IMR-90 (cell line): ENCODE measurements around the gene PSPC1. TPM values are rescaled to one million over a fixed set of nuclear protein-coding genes. Genes with fewer than 3 reads are reported as not detected.

ENCODE experiments used
- ATAC-seq: fragments of 200-7000 bp; cut with Tn5 transposase; 2 replicates; pipeline ENCODE4 v1.9.1; 2020; ENCODE audit warnings: low read depth, mild to moderate bottlenecking, moderate library complexity
- BruUV-seq: library from RNA; stranded (reverse); fragments of 400-500 nt; replicated peaks from 2 replicates; lab custom pipeline; 2021; lab: Mats Ljungman, UMichigan
- CTCF ChIA-PET: fragments of 300-600 bp; formaldehyde crosslinking; extraction: SDS; loops from one replicate; lab custom pipeline; 2021; ENCODE audit warnings: antibody characterized with exemption; lab: Yijun Ruan, JAX
- POLR2A ChIA-PET: fragments of 300-600 bp; sonication (Branson Sonifier 250); formaldehyde crosslinking; loops from one replicate; lab custom pipeline; 2022; ENCODE audit warnings: antibody characterized with exemption; ENCODE audit not compliant: unreplicated experiment; lab: Charles Lee
- DNase-seq: peaks from one replicate; pipeline ENCODE4 v3.0.0; 2013
- H2AFZ ChIP-seq: replicated peaks from 2 replicates; pipeline ENCODE3; 2013; ENCODE audit warnings: low read length, mild to moderate bottlenecking; ENCODE audit not compliant: poor library complexity
- H2AK5ac ChIP-seq: 2 replicates; pipeline ENCODE4 v1.6.1; 2013; ENCODE audit warnings: low read depth, low read length, inconsistent platforms
- H2AK9ac ChIP-seq: replicated peaks from 2 replicates; pipeline ENCODE3; 2013; ENCODE audit warnings: mild to moderate bottlenecking, low read depth, low read length, moderate library complexity; ENCODE audit not compliant: poor library complexity
- H2BK120ac ChIP-seq: 2 replicates; pipeline ENCODE4 v1.6.1; 2013; ENCODE audit warnings: low read depth, low read length, inconsistent platforms
- H2BK15ac ChIP-seq: 3 replicates; pipeline ENCODE4 v1.6.1; 2013; ENCODE audit warnings: low read depth, low read length, inconsistent platforms
- H2BK20ac ChIP-seq: 2 replicates; pipeline ENCODE4 v1.6.1; 2013; ENCODE audit warnings: low read depth, mild to moderate bottlenecking, inconsistent platforms, low read length, moderate library complexity
- H2BK5ac ChIP-seq: 2 replicates; pipeline ENCODE4 v1.6.1; 2013; ENCODE audit warnings: mild to moderate bottlenecking, low read depth, low read length, inconsistent platforms; ENCODE audit not compliant: poor library complexity, severe bottlenecking
- H3K14ac ChIP-seq: replicated peaks from 2 replicates; pipeline ENCODE4 v1.6.1; 2013; ENCODE audit warnings: low read depth, low read length, inconsistent platforms
- H3K18ac ChIP-seq: 2 replicates; pipeline ENCODE4 v1.6.1; 2013; ENCODE audit warnings: low read depth, low read length, control low read depth
- H3K23ac ChIP-seq: 2 replicates; pipeline ENCODE4 v1.6.1; 2013; ENCODE audit warnings: low read depth, low read length, inconsistent platforms
- H3K27ac ChIP-seq: 2 replicates; pipeline ENCODE4 v1.5.1; 2013; ENCODE audit warnings: mild to moderate bottlenecking, control low read depth, low read length; ENCODE audit not compliant: insufficient read depth
- H3K27me3 ChIP-seq: 2 replicates; pipeline ENCODE4 v1.6.1; 2013; ENCODE audit warnings: low read length; ENCODE audit not compliant: control insufficient read depth, insufficient read depth
- H3K36me3 ChIP-seq: 2 replicates; pipeline ENCODE4 v1.6.1; 2013; ENCODE audit warnings: low read length, mixed read lengths; ENCODE audit not compliant: control insufficient read depth, insufficient read depth
- H3K4ac ChIP-seq: 2 replicates; pipeline ENCODE4 v1.6.1; 2013; ENCODE audit warnings: low read depth, low read length, inconsistent platforms
- H3K4me1 ChIP-seq: 2 replicates; pipeline ENCODE4 v1.6.1; 2013; ENCODE audit warnings: low read length, mixed read lengths; ENCODE audit not compliant: control insufficient read depth, insufficient read depth
- H3K4me2 ChIP-seq: 2 replicates; pipeline ENCODE4 v1.6.1; 2013; ENCODE audit warnings: low read depth, mild to moderate bottlenecking, control low read depth, low read length, moderate library complexity
- H3K4me3 ChIP-seq: 2 replicates; pipeline ENCODE4 v1.5.1; 2013; ENCODE audit warnings: low read depth, mild to moderate bottlenecking, control low read depth, low read length, moderate library complexity; ENCODE audit not compliant: insufficient read depth
- H3K56ac ChIP-seq: 2 replicates; pipeline ENCODE4 v1.6.1; 2013; ENCODE audit warnings: low read length, inconsistent platforms; ENCODE audit not compliant: insufficient read depth; ENCODE audit errors: extremely low read depth
- H3K79me1 ChIP-seq, 2 experiments: 2 replicates each; pipeline ENCODE4 v1.6.1; 2013; ENCODE audit warnings: low read length in 2 of 2, inconsistent platforms in 1 of 2, low read depth in 1 of 2
- H3K9ac ChIP-seq: 2 replicates; pipeline ENCODE4 v1.6.1; 2013; ENCODE audit warnings: low read depth, low read length, control low read depth
- H3K9me1 ChIP-seq: 2 replicates; pipeline ENCODE4 v1.6.1; 2013; ENCODE audit warnings: low read length, inconsistent platforms; ENCODE audit not compliant: insufficient read depth
- H3K9me3 ChIP-seq: 2 replicates; pipeline ENCODE4 v1.6.1; 2013; ENCODE audit warnings: low read length; ENCODE audit not compliant: control insufficient read depth, insufficient read depth
- H4K20me1 ChIP-seq: 2 replicates; pipeline ENCODE4 v1.6.1; 2013; ENCODE audit warnings: low read length, inconsistent platforms; ENCODE audit not compliant: insufficient read depth
- H4K5ac ChIP-seq: 2 replicates; pipeline ENCODE4 v1.6.1; 2013; ENCODE audit warnings: mild to moderate bottlenecking, low read depth, low read length, control low read depth
- H4K8ac ChIP-seq, 2 experiments: 2 replicates each; pipeline ENCODE4 v1.6.1; 2013; ENCODE audit warnings: low read depth in 2 of 2, low read length in 2 of 2, control low read depth in 1 of 2, inconsistent platforms in 1 of 2
- H4K91ac ChIP-seq: 2 replicates; pipeline ENCODE4 v1.6.1; 2013; ENCODE audit warnings: low read depth, low read length, inconsistent platforms; ENCODE audit not compliant: insufficient read depth
- CTCF ChIP-seq: conservative IDR thresholded peaks from 2 replicates; pipeline ENCODE4 v1.5.1; 2012; ENCODE audit warnings: mild to moderate bottlenecking, low read depth, low read length, improper control_type of control experiment
- FOS ChIP-seq: fragments of 150-350 bp; IDR thresholded peaks from 2 replicates; pipeline ENCODE4 v1.6.1; 2016; ENCODE audit warnings: low read depth, low read length
- MXI1 ChIP-seq: IDR thresholded peaks from 2 replicates; pipeline ENCODE4 v1.6.1; 2012; ENCODE audit warnings: low read depth, mild to moderate bottlenecking, low read length, moderate library complexity, borderline replicate concordance
- NFE2L2 ChIP-seq: fragments of 150-350 bp; IDR thresholded peaks from 2 replicates; pipeline ENCODE4 v1.6.1; 2016; ENCODE audit warnings: low read depth, mild to moderate bottlenecking, low read length
- RAD21 ChIP-seq: IDR thresholded peaks from 2 replicates; pipeline ENCODE4 v1.6.1; 2012; ENCODE audit warnings: low read length, improper control_type of control experiment
- RCOR1 ChIP-seq: IDR thresholded peaks from 2 replicates; pipeline ENCODE4 v1.6.1; 2012; ENCODE audit warnings: mild to moderate bottlenecking, low read length, improper control_type of control experiment; ENCODE audit not compliant: insufficient replicate concordance
- RFX5 ChIP-seq: IDR thresholded peaks from 2 replicates; pipeline ENCODE4 v1.8.0; 2012; ENCODE audit warnings: low read depth, mild to moderate bottlenecking, low read length, moderate library complexity
- SMC3 ChIP-seq: fragments of 150-350 bp; IDR thresholded peaks from 2 replicates; pipeline ENCODE4 v1.6.1; 2016; ENCODE audit warnings: low read depth, mild to moderate bottlenecking, antibody characterized with exemption, low read length, moderate library complexity
- USF2 ChIP-seq: fragments of 150-350 bp; IDR thresholded peaks from 2 replicates; pipeline ENCODE4 v1.6.1; 2017; ENCODE audit warnings: mild to moderate bottlenecking, antibody characterized with exemption, low read length, low read depth
- WGBS, 2 experiments: methylation state at CpG; one replicate each; pipeline versions ENCODE4 v1.1.5 to v1.1.7; 2013; ENCODE audit warnings: missing lambda C conversion rate in 2 of 2; ENCODE audit not compliant: insufficient read length in 1 of 2; ENCODE audit errors: extremely low coverage in 2 of 2; 5-methylcytosine and 5-hydroxymethylcytosine counted together
- dilution Hi-C: fragments of 300-500 bp; cut with HindIII; formaldehyde crosslinking; loops from one replicate; pipeline ENCODE4 v1.14.3; 2018; ENCODE audit warnings: low sequenced_read_pairs; ENCODE audit not compliant: unreplicated experiment
- in situ Hi-C: fragments of 300-500 bp; cut with MboI; formaldehyde crosslinking; loops from 3 replicates; pipeline ENCODE4 v1.14.3; 2019; ENCODE audit warnings: low sequenced_read_pairs, inconsistent platforms, mixed read lengths
- intact Hi-C: fragments of 100-400 bp; cut with micrococcal nuclease; formaldehyde crosslinking; loops from 2 replicates; pipeline ENCODE4 v1.10.0; 2022
- polyA plus RNA-seq, 3 experiments: library from polyadenylated mRNA; depleted of rRNA; stranded (reverse); fragments of >200 nt; gene quantifications; 2 replicates each; pipeline ENCODE4 v1.2.3, GENCODE V29; 2012; ENCODE audit warnings: low replicate concordance in 1 of 3
- total RNA-seq: library from RNA; depleted of rRNA; stranded (reverse); fragments of >200 nt; gene quantifications from 2 replicates; pipeline ENCODE4 v1.2.3, GENCODE V29; 2012

The PSPC1 gene
- total and polyA plus RNA-seq, 2 of the 4 experiments (the other 2 are of a cell fraction) = 38.3 to 39.8 TPM

GRCh38 chr13:19673473-19674430 lies 109.0 kb downstream of the PSPC1 start:
- DNase-seq (no peak), ATAC-seq (no peak)
- Histone ChIP-seq H2BK5ac (no peak overlapping the region), H3K9ac (no peak overlapping the region), H3K4me2 (no peak overlapping the region), H3K27ac (no peak overlapping the region), H3K79me1 (peaks cover 5 to 20% of the 10 kb centered on the region in 2 experiments), H2AK9ac (no peak overlapping the region), H3K9me3 (no peaks in the 10 kb centered on the region), H4K5ac (no peak overlapping the region), H2BK15ac (no peak overlapping the region), H3K23ac (no peak overlapping the region), H3K36me3 (peaks cover 53% of the 10 kb centered on the region), H2BK120ac (no peak overlapping the region), H3K56ac (no peak overlapping the region), H4K8ac (no peak overlapping the region), H2AFZ (no peak overlapping the region), H3K4me1 (peaks cover 3% of the 10 kb centered on the region), H3K4me3 (no peak overlapping the region), H4K20me1 (no peaks in the 10 kb centered on the region), H2AK5ac (no peak overlapping the region), H3K18ac (no peak overlapping the region), H3K27me3 (no peaks in the 10 kb centered on the region), H3K14ac (no peak overlapping the region), H2BK20ac (no peak overlapping the region), H3K9me1 (peaks cover 5% of the 10 kb centered on the region), H4K91ac (no peak overlapping the region), H3K4ac (no peak overlapping the region)
- dilution Hi-C loops (no loop called here), intact Hi-C loops (no loop called here), in situ Hi-C loops (loop anchor here (10.0 to 25.0 kb wide), 2 partner anchors 101 to 314 kb away; no protein-coding TSS in a partner anchor)
- POLR2A ChIA-PET = no interaction called here
- 100% methylated on average over 2 of the region's 11 CpGs; no CpG with 5 or more reads in 1 of the 2 experiments for WGBS, 2 experiments
- BruUV-seq = no TSS peak
- CTCF ChIA-PET = no interaction called here
- no peak for TF ChIP-seq CTCF
- no peak for TF ChIP-seq RFX5
- no peak for TF ChIP-seq FOS
- no peak for TF ChIP-seq NFE2L2
- no peak for TF ChIP-seq SMC3
- TF ChIP-seq MXI1 = no peak
- TF ChIP-seq USF2 = no peak
- no peak for TF ChIP-seq RAD21
- TF ChIP-seq RCOR1 = no peak
